GM18909 (cell line): ENCODE results near the gene EFHC2.

ENCODE experiments used
- ATAC-seq: cut with Tn5 transposase; IDR thresholded peaks from one replicate; pipeline ENCODE4 v1.9.1; 2021; ENCODE audit warnings: mild to moderate bottlenecking; ENCODE audit not compliant: unreplicated experiment, poor library complexity

The EFHC2 gene

DNA sequence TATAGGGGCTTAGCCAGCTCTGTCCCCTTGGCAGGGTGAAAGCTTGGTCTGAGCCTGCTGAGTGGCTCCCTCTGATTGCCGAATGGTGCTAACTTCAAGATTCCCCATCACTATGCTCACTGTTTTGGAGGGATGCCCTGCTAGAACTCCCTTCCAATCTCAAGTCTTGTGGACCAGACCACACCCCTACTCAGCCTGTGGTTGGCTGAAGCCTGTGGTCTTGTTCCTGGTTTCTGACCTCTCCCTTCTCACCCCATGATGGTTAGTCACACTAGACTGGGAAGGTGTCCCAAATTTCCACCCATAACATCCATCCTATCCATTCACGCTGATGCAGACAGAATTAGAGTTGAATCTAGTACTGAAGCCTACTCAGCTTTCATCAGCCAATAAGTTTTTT is 185.6 kb downstream of the EFHC2 start:
- no peak for ATAC-seq

DNA sequence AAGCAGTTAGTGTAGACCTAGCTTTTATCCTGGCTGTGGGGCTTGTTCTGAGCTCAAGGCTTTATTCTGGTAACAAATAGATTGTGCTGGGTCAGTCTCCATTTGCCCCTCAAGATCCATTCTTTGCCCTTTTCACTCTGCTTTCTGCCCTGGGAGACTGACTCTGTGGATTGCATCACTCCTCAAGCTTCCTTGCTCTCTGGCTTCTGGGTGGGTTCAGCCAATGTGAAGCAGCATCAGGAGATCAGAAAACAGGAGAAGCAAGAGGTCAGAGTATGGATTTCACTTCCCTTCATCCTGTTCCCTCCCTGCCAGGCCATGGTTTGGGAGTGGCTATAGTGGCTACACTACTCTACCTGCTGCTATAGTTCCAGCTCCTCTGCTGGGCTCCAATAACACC is 186.2 kb downstream of the EFHC2 start:
- ATAC-seq, result no peak

DNA sequence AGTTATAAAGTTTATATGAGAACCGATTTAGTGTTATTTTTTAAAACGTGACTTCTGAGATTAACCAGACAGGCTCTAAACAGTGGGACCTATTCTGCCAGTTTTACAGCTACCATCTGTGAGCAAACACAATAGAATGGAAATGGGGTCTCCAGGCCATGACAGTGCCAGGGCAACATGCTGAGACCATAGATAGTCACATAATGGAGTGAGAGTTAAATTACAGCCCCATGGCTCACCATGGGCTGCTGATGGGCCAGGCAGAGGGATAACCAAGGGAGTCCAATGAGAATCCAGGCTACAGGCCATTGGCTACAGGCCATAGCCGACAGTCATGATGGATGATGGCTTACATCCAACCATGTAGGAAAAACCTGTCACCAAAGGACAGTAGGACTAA is 186.7 kb downstream of the EFHC2 start:
- no peak for ATAC-seq

GRCh38 chrX:44155126-44155525 is 188.3 kb downstream of the EFHC2 start:
- no peak for ATAC-seq

- ATAC-seq, result no peak
These were observed 190.6 kb downstream of the EFHC2 start for GRCh38 chrX:44152852-44153251.

- no peak for ATAC-seq
These were observed 196.3 kb downstream of the EFHC2 start for GRCh38 chrX:44147130-44147529.

GRCh38 chrX:44144177-44144945 is 199.1 kb downstream of the EFHC2 start:
- ATAC-seq, result no peak

- no peak for ATAC-seq
These were observed 200.3 kb downstream of the EFHC2 start for GRCh38 chrX:44143061-44143602.

DNA sequence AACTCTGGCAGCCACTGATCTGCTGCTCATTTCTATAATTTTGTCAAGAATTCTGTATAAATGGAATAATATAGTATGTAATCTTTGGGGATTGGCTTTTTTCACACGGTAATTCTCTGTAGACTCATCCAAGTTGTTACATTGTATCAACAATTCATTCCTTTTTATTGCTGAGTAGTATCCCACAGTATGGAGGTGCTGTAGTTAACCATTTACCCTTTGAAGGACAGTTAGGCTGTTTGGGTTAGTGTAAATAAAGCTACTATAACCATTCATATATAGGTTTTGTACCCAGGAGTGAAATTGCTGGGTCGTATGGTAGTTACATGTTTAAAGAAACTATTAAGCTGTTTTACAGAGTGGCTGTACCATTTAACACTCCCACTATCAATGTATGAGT is 213.3 kb downstream of the EFHC2 start:
- no peak for ATAC-seq

- ATAC-seq, result no peak
These were observed 230.1 kb downstream of the EFHC2 start for GRCh38 chrX:44113337-44113736.

GRCh38 chrX:44106864-44107263 is 236.6 kb downstream of the EFHC2 start:
- ATAC-seq, result no peak

GRCh38 chrX:44105228-44105913 is 238.1 kb downstream of the EFHC2 start:
- ATAC-seq, result no peak

GRCh38 chrX:44104699-44105098 is 238.8 kb downstream of the EFHC2 start:
- ATAC-seq, result no peak

- no peak for ATAC-seq
These were observed 242.2 kb downstream of the EFHC2 start for GRCh38 chrX:44101281-44101680.

DNA sequence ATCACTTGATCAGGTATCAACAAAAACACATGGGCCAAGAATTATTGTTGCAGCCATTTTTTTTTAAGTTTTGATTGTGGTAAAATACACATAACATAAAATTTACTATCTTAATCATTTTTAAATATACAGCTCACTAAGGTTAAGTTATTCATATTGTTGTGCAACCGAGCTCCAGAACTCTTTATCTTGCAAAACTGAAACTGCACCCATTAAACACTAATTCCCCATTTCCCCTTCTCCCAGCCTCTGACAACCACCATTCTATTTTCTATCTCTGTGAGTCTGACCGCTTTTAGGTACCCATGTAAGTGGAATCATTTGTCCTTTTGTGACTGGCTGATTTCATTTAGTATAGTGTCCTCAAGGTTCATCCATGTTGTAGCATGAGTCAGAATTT is 244.1 kb downstream of the EFHC2 start:
- ATAC-seq, result no peak
